ENCODE results near the gene CITED4. TPM values are rescaled to one million over a fixed set of nuclear protein-coding genes. Genes with fewer than 3 reads are reported as not detected.

The CITED4 gene
- total RNA-seq, 1 donor from 2014 or later = 8.3 TPM

GRCh38 chr1:40851643-40852042 lies 10.5 kb downstream of the CITED4 start:
- DNase-seq = no peak

GRCh38 chr1:40849801-40850592 lies 12.2 kb downstream of the CITED4 start:
- peak; percentile 38 for DNase-seq

- no peak for DNase-seq
Observed at GRCh38 chr1:40848530-40849189, 13.5 kb downstream of the CITED4 start.

- no peak for DNase-seq
Observed at GRCh38 chr1:40847023-40847745, 15.0 kb downstream of the CITED4 start.

- no peak for DNase-seq
Observed at GRCh38 chr1:40845895-40846294, 16.3 kb downstream of the CITED4 start.

- DNase-seq = no peak
Observed at GRCh38 chr1:40844887-40845878, 17.0 kb downstream of the CITED4 start.

GRCh38 chr1:40844079-40844478 lies 18.1 kb downstream of the CITED4 start:
- no peak for DNase-seq

GRCh38 chr1:40842691-40843090 lies 19.5 kb downstream of the CITED4 start:
- DNase-seq = no peak

- no peak for DNase-seq
Observed at GRCh38 chr1:40842207-40842606, 20.0 kb downstream of the CITED4 start.

- no peak for DNase-seq
Observed at GRCh38 chr1:40841602-40842001, 20.6 kb downstream of the CITED4 start.

GRCh38 chr1:40840526-40841323 lies 21.4 kb downstream of the CITED4 start:
- no peak for DNase-seq

- DNase-seq = no peak
Observed at GRCh38 chr1:40839943-40840335, 22.2 kb downstream of the CITED4 start.

GRCh38 chr1:40838980-40839942 lies 22.9 kb downstream of the CITED4 start:
- no peak for DNase-seq

GRCh38 chr1:40838045-40838979 lies 23.9 kb downstream of the CITED4 start:
- no peak for DNase-seq

GRCh38 chr1:40837601-40838000 lies 24.6 kb downstream of the CITED4 start:
- DNase-seq = no peak

- no peak for DNase-seq
Observed at GRCh38 chr1:40836283-40836682, 25.9 kb downstream of the CITED4 start.

- no peak for DNase-seq
Observed at GRCh38 chr1:40834968-40835545, 27.1 kb downstream of the CITED4 start.

GRCh38 chr1:40833979-40834378 lies 28.2 kb downstream of the CITED4 start:
- no peak for DNase-seq
